ENCODE data around the gene FAM89A.
"Not testable (repeated sequence)": the region's sequence is repeated elsewhere in the genome, so short reads cannot be mapped to it uniquely, and the experiment has no call there.

FAM89A gene

GRCh38 chr1:231011360-231011759, 28.7 kb downstream of the FAM89A start:
- no peak for TF ChIP-seq CTCF (IDR thresholded peaks at IDR 0.05; ENCODE audit: low read depth, low read length, missing control alignments)
- DNase-seq (ENCODE audit: low read depth) = no peak
- no peak overlapping the region for H3K4me3 ChIP-seq (ENCODE audit: low read depth, low read length)

- DNase-seq (ENCODE audit: low read depth); H3K4me3 ChIP-seq (ENCODE audit: low read depth, low read length): not testable (repeated sequence)
These were observed 32.5 kb downstream of the FAM89A start for GRCh38 chr1:231007535-231007934.

- TF ChIP-seq CTCF (IDR thresholded peaks at IDR 0.05; ENCODE audit: low read depth, low read length, missing control alignments) = no peak
- no peak overlapping the region for H3K4me3 ChIP-seq (ENCODE audit: low read depth, low read length)
- no peak for DNase-seq (ENCODE audit: low read depth)
These were observed 38.2 kb downstream of the FAM89A start for GRCh38 chr1:231001892-231002291.

- no peak for DNase-seq (ENCODE audit: low read depth)
- no peak overlapping the region for H3K4me3 ChIP-seq (ENCODE audit: low read depth, low read length)
- TF ChIP-seq CTCF (IDR thresholded peaks at IDR 0.05; ENCODE audit: low read depth, low read length, missing control alignments) = no peak
These were observed 39.4 kb downstream of the FAM89A start for GRCh38 chr1:231000639-231001038.

GRCh38 chr1:231000201-231000600, 39.9 kb downstream of the FAM89A start:
- H3K4me3 ChIP-seq (ENCODE audit: low read depth, low read length) = no peak overlapping the region
- DNase-seq (ENCODE audit: low read depth) = no peak
- no peak for TF ChIP-seq CTCF (IDR thresholded peaks at IDR 0.05; ENCODE audit: low read depth, low read length, missing control alignments)

- no peak for TF ChIP-seq CTCF (IDR thresholded peaks at IDR 0.05; ENCODE audit: low read depth, low read length, missing control alignments)
- H3K4me3 ChIP-seq (ENCODE audit: low read depth, low read length) = no peak overlapping the region
- no peak for DNase-seq (ENCODE audit: low read depth)
These were observed 45.2 kb downstream of the FAM89A start for GRCh38 chr1:230994860-230995259.

- TF ChIP-seq CTCF (IDR thresholded peaks at IDR 0.05; ENCODE audit: low read depth, low read length, missing control alignments) = no peak
- DNase-seq (ENCODE audit: low read depth) = no peak
- H3K4me3 ChIP-seq (ENCODE audit: low read depth, low read length) = no peak overlapping the region
These were observed 47.8 kb downstream of the FAM89A start for GRCh38 chr1:230992100-230992774.
